Vagina (tissue), 2 donors: ENCODE results near the gene ZNF521.

ENCODE experiments used
- CTCF ChIP-seq, 3 experiments: fragments of 450-650 bp in 2 of 3; fragments of 200-600 bp in 1 of 3; sonication (generic) in 1 of 3; IDR thresholded peaks; one replicate each; pipeline ENCODE4 v1.5.1; 2017 to 2019; ENCODE audit warnings: antibody characterized with exemption in 3 of 3, mild to moderate bottlenecking in 2 of 3, moderate library complexity in 2 of 3
- POLR2A ChIP-seq, 2 donors: fragments of 450-650 bp; IDR thresholded peaks; one replicate each; pipeline ENCODE4 v1.6.1; 2017; ENCODE audit warnings: antibody characterized with exemption in 2 of 2, mild to moderate bottlenecking in 2 of 2, moderate library complexity in 2 of 2

GRCh38 chr18:25016181-25016580, 335.8 kb downstream of the ZNF521 start:
- TF ChIP-seq POLR2A (IDR thresholded peaks at IDR 0.05) (no peak), CTCF (IDR thresholded peaks at IDR 0.05) (no peak)
